Peyer's patch (tissue), 4 donors: Measurements from ENCODE around the gene MCOLN2.

Experiments used
- CTCF ChIP-seq, 6 experiments: fragments of 450-650 bp in 4 of 6; fragments of 200-600 bp in 2 of 6; sonication (generic) in 1 of 6; IDR thresholded peaks; one replicate each; pipeline ENCODE4 v1.5.1; 2017 to 2019; ENCODE audit warnings: antibody characterized with exemption in 6 of 6, mild to moderate bottlenecking in 3 of 6, moderate library complexity in 1 of 6
- POLR2A ChIP-seq, 2 donors: fragments of 450-650 bp; IDR thresholded peaks; one replicate each; pipeline ENCODE4 v1.5.1; 2017; ENCODE audit warnings: antibody characterized with exemption in 2 of 2, mild to moderate bottlenecking in 2 of 2, moderate library complexity in 2 of 2

- no peak for TF ChIP-seq POLR2A (IDR thresholded peaks at IDR 0.05)
- TF ChIP-seq CTCF (IDR thresholded peaks at IDR 0.05): no peak
Observed at GRCh38 chr1:84947536-84948410, 49.1 kb downstream of the MCOLN2 start.
